GM19023 (cell line): ENCODE measurements around the gene CREG2.

Experiments
- ATAC-seq: cut with Tn5 transposase; IDR thresholded peaks from one replicate; pipeline ENCODE4 v1.9.1; 2021; ENCODE audit warnings: mild to moderate bottlenecking, moderate library complexity; ENCODE audit not compliant: unreplicated experiment

CREG2 gene

GRCh38 chr2:101310834-101311695 is 76.2 kb downstream of the CREG2 start:
- no peak for ATAC-seq

- no peak for ATAC-seq
Measured at GRCh38 chr2:101310090-101310833, 77.0 kb downstream of the CREG2 start.

- peak; percentile 66 for ATAC-seq
Measured at GRCh38 chr2:101308432-101309210, 78.7 kb downstream of the CREG2 start, which contains the start of gene RNF149. Gene RNF149, minus strand, starts transcription at chr2:101308701. Its CDS starts 113 bp downstream, at chr2:101308588.

- peak; percentile 17 for ATAC-seq
Measured at GRCh38 chr2:101307950-101308431, 79.3 kb downstream of the CREG2 start.

GRCh38 chr2:101307503-101307902 is 79.8 kb downstream of the CREG2 start:
- ATAC-seq = no peak

- ATAC-seq = peak; percentile 1
Measured at GRCh38 chr2:101306410-101306809, 80.9 kb downstream of the CREG2 start.

- ATAC-seq = no peak
Measured at GRCh38 chr2:101305492-101306078, 81.7 kb downstream of the CREG2 start.

- ATAC-seq = no peak
Measured at GRCh38 chr2:101305035-101305434, 82.3 kb downstream of the CREG2 start.

GRCh38 chr2:101303688-101304087 is 83.6 kb downstream of the CREG2 start:
- ATAC-seq = no peak

- ATAC-seq = no peak
Measured at GRCh38 chr2:101302016-101302415, 85.3 kb downstream of the CREG2 start.

GRCh38 chr2:101300836-101301235 is 86.5 kb downstream of the CREG2 start:
- no peak for ATAC-seq

- ATAC-seq = no peak
Measured at GRCh38 chr2:101300164-101300563, 87.1 kb downstream of the CREG2 start.

- no peak for ATAC-seq
Measured at GRCh38 chr2:101299604-101300003, 87.7 kb downstream of the CREG2 start.

- ATAC-seq = no peak
Measured at GRCh38 chr2:101297383-101297782, 89.9 kb downstream of the CREG2 start.

- ATAC-seq = no peak
Measured at GRCh38 chr2:101296371-101296770, 90.9 kb downstream of the CREG2 start.

GRCh38 chr2:101295895-101296294 is 91.4 kb downstream of the CREG2 start:
- ATAC-seq = no peak
